DOHH2 (cell line): ENCODE results near the gene DNASE1L1.

Experiments
- CTCF ChIP-seq: fragments of 200-600 bp; sonication (generic); IDR thresholded peaks from one replicate; pipeline ENCODE4 v1.5.1; 2014; ENCODE audit warnings: antibody characterized with exemption, mild to moderate bottlenecking, low read depth, low read length; ENCODE audit not compliant: poor library complexity, severe bottlenecking
- EZH2phosphoT487 ChIP-seq: fragments of 200-600 bp; sonication (generic); IDR thresholded peaks from 2 replicates; pipeline ENCODE4 v1.6.1; 2017; ENCODE audit warnings: borderline replicate concordance, mild to moderate bottlenecking, antibody characterized with exemption, low read length, moderate library complexity, mixed read lengths

GRCh38 chrX:154371789-154372300 lies 37.2 kb downstream of the DNASE1L1 start:
- TF ChIP-seq CTCF: no peak
- no peak for TF ChIP-seq EZH2phosphoT487
